ENCODE data around the gene IGSF21.

DNA sequence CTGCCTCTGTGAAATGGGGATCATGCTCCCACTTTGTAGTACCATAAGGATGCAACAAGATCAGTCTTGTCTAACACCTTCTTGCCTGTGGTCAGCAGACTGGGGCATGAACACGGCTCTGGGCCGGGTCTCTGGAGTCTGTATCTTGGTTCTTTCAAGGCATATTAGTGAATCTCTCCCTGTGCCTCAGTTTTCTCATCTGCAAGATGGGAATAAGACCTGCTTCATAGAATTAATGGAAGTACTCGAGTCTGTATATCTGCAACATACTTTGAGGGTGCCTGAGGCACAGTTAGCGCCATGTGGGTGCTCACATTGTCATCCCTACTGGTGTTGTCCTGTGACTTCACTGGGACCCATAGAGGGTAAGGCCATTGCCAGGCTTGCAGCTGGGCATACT is 84.6 kb downstream of the IGSF21 start:
- no peak for TF ChIP-seq POLR2AphosphoS5 (IDR thresholded peaks at IDR 0.05; ENCODE audit: low read depth, low read length)
- TF ChIP-seq, protein P1, sequence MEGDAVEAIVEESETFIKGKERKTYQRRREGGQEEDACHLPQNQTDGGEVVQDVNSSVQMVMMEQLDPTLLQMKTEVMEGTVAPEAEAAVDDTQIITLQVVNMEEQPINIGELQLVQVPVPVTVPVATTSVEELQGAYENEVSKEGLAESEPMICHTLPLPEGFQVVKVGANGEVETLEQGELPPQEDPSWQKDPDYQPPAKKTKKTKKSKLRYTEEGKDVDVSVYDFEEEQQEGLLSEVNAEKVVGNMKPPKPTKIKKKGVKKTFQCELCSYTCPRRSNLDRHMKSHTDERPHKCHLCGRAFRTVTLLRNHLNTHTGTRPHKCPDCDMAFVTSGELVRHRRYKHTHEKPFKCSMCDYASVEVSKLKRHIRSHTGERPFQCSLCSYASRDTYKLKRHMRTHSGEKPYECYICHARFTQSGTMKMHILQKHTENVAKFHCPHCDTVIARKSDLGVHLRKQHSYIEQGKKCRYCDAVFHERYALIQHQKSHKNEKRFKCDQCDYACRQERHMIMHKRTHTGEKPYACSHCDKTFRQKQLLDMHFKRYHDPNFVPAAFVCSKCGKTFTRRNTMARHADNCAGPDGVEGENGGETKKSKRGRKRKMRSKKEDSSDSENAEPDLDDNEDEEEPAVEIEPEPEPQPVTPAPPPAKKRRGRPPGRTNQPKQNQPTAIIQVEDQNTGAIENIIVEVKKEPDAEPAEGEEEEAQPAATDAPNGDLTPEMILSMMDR (IDR thresholded peaks at IDR 0.05; ENCODE audit: control extremely low read depth in 1 of 3, insufficient read depth in 1 of 3, low read depth in 1 of 3, low read length in 3 of 3) = no peak
- no peak for TF ChIP-seq SIN3A (conservative IDR thresholded peaks at IDR 0.05 in 1 of 2, IDR thresholded peaks at IDR 0.05 in 1 of 2; ENCODE audit: low read depth in 1 of 2, low read length in 2 of 2)
- TF ChIP-seq POLR2A (IDR thresholded peaks at IDR 0.05; ENCODE audit: control extremely low read depth in 1 of 2, low read depth in 2 of 2, low read length in 2 of 2) = no peak
- no peak for TF ChIP-seq RXRA (IDR thresholded peaks at IDR 0.05; ENCODE audit: insufficient read depth, low read depth, low read length)
- TF ChIP-seq EZH2 (IDR thresholded peaks at IDR 0.05; ENCODE audit: low read depth, low read length, severe bottlenecking) = no peak
- TF ChIP-seq JUN (IDR thresholded peaks at IDR 0.05; ENCODE audit: low read depth, low read length) = no peak
- no peak for TF ChIP-seq CREB1 (IDR thresholded peaks at IDR 0.05)
- no peak for TF ChIP-seq SP1 (IDR thresholded peaks at IDR 0.05; ENCODE audit: low read depth, low read length)
